Gastrocnemius medialis (tissue), 4 donors: ENCODE measurements around the gene APH1B.

Experiments
- POLR2A ChIP-seq, 2 donors: fragments of 450-650 bp; IDR thresholded peaks; one replicate each; pipeline ENCODE4 v1.6.1; 2017; ENCODE audit warnings: antibody characterized with exemption in 2 of 2, mild to moderate bottlenecking in 2 of 2, moderate library complexity in 2 of 2
- TF ChIP-seq, protein P1 (sequence below), 5 experiments: fragments of 450-650 bp in 3 of 5; fragments of 200-600 bp in 2 of 5; sonication (generic) in 2 of 5; IDR thresholded peaks in 4 of 5; conservative IDR thresholded peaks in 1 of 5; 1 replicate in 4 of 5; 2 replicates in 1 of 5; pipeline ENCODE4 v1.5.1; 2016 to 2019; ENCODE audit warnings: antibody characterized with exemption in 5 of 5, mild to moderate bottlenecking in 3 of 5, moderate library complexity in 3 of 5

DNA sequence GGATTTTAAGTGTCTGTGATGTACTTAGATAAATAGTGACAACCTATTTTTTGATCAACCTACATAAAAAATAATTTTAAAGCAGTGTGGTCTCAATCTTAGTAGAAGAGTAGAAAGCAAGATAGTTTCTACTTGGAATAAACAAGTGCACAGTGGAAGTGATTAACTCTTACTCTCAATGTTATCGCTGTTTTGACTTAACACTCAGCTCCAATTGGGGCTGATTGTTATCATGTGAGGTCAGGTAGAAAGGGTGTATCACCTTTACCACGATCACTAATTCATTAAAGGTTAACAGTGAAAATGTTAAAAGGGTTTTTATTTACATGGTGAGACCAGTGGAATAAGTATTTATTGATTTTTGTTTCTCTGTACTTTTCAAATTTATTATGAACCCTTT is 22.4 kb upstream of the APH1B start:
- no peak for TF ChIP-seq POLR2A (IDR thresholded peaks at IDR 0.05)
- TF ChIP-seq, protein P1, sequence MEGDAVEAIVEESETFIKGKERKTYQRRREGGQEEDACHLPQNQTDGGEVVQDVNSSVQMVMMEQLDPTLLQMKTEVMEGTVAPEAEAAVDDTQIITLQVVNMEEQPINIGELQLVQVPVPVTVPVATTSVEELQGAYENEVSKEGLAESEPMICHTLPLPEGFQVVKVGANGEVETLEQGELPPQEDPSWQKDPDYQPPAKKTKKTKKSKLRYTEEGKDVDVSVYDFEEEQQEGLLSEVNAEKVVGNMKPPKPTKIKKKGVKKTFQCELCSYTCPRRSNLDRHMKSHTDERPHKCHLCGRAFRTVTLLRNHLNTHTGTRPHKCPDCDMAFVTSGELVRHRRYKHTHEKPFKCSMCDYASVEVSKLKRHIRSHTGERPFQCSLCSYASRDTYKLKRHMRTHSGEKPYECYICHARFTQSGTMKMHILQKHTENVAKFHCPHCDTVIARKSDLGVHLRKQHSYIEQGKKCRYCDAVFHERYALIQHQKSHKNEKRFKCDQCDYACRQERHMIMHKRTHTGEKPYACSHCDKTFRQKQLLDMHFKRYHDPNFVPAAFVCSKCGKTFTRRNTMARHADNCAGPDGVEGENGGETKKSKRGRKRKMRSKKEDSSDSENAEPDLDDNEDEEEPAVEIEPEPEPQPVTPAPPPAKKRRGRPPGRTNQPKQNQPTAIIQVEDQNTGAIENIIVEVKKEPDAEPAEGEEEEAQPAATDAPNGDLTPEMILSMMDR (IDR thresholded peaks at IDR 0.05 in 4 of 5, conservative IDR thresholded peaks at IDR 0.05 in 1 of 5) = no peak
